ENCODE data around the gene CLECL1.

- TF ChIP-seq POLR2A (IDR thresholded peaks at IDR 0.05; ENCODE audit: low read length) (no peak), GATA1 (IDR thresholded peaks at IDR 0.05; ENCODE audit: low read depth, low read length) (no peak)
Observed at GRCh38 chr12:9706086-9706685, 26.7 kb downstream of the CLECL1 start.
